Measurements from ENCODE around the gene MTHFD1.

DNA sequence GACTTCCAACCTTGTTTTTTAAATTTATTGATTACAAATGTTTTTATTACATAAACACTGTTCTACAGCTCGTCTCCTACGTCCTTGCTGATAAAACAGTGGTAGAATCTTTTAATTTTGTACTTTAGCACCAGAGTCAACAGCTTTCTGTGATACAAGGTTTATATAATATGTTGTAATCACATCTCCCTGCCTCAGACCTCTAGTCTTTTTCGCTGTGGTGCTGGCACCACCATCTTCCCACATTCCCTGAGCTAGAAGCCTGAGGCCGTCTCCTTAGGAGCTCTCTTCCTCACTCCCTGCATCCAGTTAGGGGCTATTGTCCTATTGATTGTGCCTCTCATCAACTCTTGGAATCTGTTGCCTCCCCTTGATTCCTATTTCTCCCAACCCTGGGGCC, 17.1 kb downstream of the MTHFD1 start:
- TF ChIP-seq, protein P1, sequence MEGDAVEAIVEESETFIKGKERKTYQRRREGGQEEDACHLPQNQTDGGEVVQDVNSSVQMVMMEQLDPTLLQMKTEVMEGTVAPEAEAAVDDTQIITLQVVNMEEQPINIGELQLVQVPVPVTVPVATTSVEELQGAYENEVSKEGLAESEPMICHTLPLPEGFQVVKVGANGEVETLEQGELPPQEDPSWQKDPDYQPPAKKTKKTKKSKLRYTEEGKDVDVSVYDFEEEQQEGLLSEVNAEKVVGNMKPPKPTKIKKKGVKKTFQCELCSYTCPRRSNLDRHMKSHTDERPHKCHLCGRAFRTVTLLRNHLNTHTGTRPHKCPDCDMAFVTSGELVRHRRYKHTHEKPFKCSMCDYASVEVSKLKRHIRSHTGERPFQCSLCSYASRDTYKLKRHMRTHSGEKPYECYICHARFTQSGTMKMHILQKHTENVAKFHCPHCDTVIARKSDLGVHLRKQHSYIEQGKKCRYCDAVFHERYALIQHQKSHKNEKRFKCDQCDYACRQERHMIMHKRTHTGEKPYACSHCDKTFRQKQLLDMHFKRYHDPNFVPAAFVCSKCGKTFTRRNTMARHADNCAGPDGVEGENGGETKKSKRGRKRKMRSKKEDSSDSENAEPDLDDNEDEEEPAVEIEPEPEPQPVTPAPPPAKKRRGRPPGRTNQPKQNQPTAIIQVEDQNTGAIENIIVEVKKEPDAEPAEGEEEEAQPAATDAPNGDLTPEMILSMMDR (IDR thresholded peaks at IDR 0.05) = no peak
- no peak for TF ChIP-seq EZH2 (IDR thresholded peaks at IDR 0.05)

Data from neural progenitor cell (in vitro differentiated cells).